Activated CD8-positive, alpha-beta T cell treated with anti-CD3 and anti-CD28 coated beads for 36 hours (primary cell): ENCODE results near the gene KCNS1. TPM values are rescaled to one million over a fixed set of nuclear protein-coding genes. Genes with fewer than 3 reads are reported as not detected.

Source experiments
- ATAC-seq: fragments of 200-7000 bp; cut with Tn5 transposase; one replicate; pipeline ENCODE4 v1.10.0; 2021; ENCODE audit warnings: mild to moderate bottlenecking, moderate library complexity
- CTCF ChIA-PET: fragments of 350-600 bp; sonication (Branson Sonifier 250); formaldehyde crosslinking; loops from one replicate; lab custom pipeline; 2021; ENCODE audit warnings: antibody characterized with exemption; lab: Charles Lee
- POLR2A ChIA-PET: fragments of 350-600 bp; sonication (Branson Sonifier 250); formaldehyde crosslinking; loops from one replicate; lab custom pipeline; 2021; ENCODE audit warnings: antibody characterized with exemption; lab: Charles Lee
- DNase-seq: peaks from one replicate; pipeline ENCODE4 v3.0.0-alpha.2; 2020
- H3K27ac Mint-ChIP-seq: one replicate; pipeline ENCODE4 v1.8.0; 2021; ENCODE audit warnings: mild to moderate bottlenecking, mixed read lengths
- H3K27me3 Mint-ChIP-seq: one replicate; pipeline ENCODE4 v1.8.0; 2021; ENCODE audit warnings: mixed read lengths
- H3K36me3 Mint-ChIP-seq: one replicate; pipeline ENCODE4 v1.8.0; 2021; ENCODE audit warnings: low read depth, mixed read lengths
- H3K4me1 Mint-ChIP-seq: one replicate; pipeline ENCODE4 v1.8.0; 2021; ENCODE audit warnings: low read depth, mixed read lengths
- H3K4me3 Mint-ChIP-seq: one replicate; pipeline ENCODE4 v1.8.0; 2021; ENCODE audit warnings: mild to moderate bottlenecking, moderate library complexity, mixed read lengths
- H3K9me3 Mint-ChIP-seq: one replicate; pipeline ENCODE4 v1.8.0; 2021; ENCODE audit warnings: mixed read lengths
- CTCF ChIP-seq: fragments of 200-600 bp; IDR thresholded peaks from one replicate; pipeline ENCODE4 v1.8.0; 2022; ENCODE audit warnings: antibody characterized with exemption, mild to moderate bottlenecking
- intact Hi-C: fragments of 100-400 bp; cut with micrococcal nuclease; formaldehyde crosslinking; loops from one replicate; pipeline ENCODE4 v1.10.0; 2022
- total RNA-seq, 2 experiments: library from RNA; stranded (reverse); gene quantifications; one replicate each; pipeline ENCODE4 v1.2.3, GENCODE V29; 2021

KCNS1 gene
- total RNA-seq, 2 experiments from 2014 or later, result 0.38 to 0.54 TPM

- H3K36me3 Mint-ChIP-seq, result peaks cover 62% of the 10 kb centered on the region
- TF ChIP-seq CTCF, result no peak
- DNase-seq (no peak), ATAC-seq (no peak)
- no peaks in the 10 kb centered on the region for H3K9me3 Mint-ChIP-seq
- peak overlapping the region; percentile 56 for H3K27ac Mint-ChIP-seq
- peaks cover 60% of the 10 kb centered on the region for H3K4me1 Mint-ChIP-seq
- ChIA-PET CTCF (interaction anchor here (0.8 to 5.0 kb wide), 12 partner anchors 11 to 700 kb away, joined by 3 to 33 read pairs (median 4); no protein-coding TSS in a partner anchor), POLR2A (interaction anchor here (0.7 to 1.1 kb wide), 2 partner anchors 42 to 51 kb away, joined by 3 to 4 read pairs; no protein-coding TSS in a partner anchor)
- H3K4me3 Mint-ChIP-seq, result no peak overlapping the region
- H3K27me3 Mint-ChIP-seq, result no peaks in the 10 kb centered on the region
- intact Hi-C loops, result no loop called here
Measured at GRCh38 chr20:45070932-45071632, 29.8 kb downstream of the KCNS1 start.

GRCh38 chr20:45069261-45069660 is 31.7 kb downstream of the KCNS1 start:
- Mint-ChIP-seq H3K27me3 (no peaks in the 10 kb centered on the region), H3K27ac (peak overlapping the region; percentile 69), H3K36me3 (peaks cover 64% of the 10 kb centered on the region), H3K4me3 (no peak overlapping the region), H3K4me1 (peaks cover 73% of the 10 kb centered on the region), H3K9me3 (no peaks in the 10 kb centered on the region)
- ATAC-seq (no peak), DNase-seq (no peak)
- CTCF ChIA-PET, result no interaction called here
- intact Hi-C loops, result no loop called here
- POLR2A ChIA-PET, result no interaction called here
- TF ChIP-seq CTCF, result no peak

- Mint-ChIP-seq H3K36me3 (peaks cover 65% of the 10 kb centered on the region), H3K4me1 (peaks cover 72% of the 10 kb centered on the region), H3K27ac (peak overlapping the region; percentile 53), H3K27me3 (no peaks in the 10 kb centered on the region), H3K4me3 (no peak overlapping the region), H3K9me3 (no peaks in the 10 kb centered on the region)
- no peak for DNase-seq
- TF ChIP-seq CTCF, result no peak
- POLR2A ChIA-PET, result interaction anchor here (1.5 kb wide), 1 partner anchor 23 kb away, joined by 4 read pairs; no protein-coding TSS in a partner anchor
- intact Hi-C loops, result no loop called here
- ATAC-seq, result no peak
- CTCF ChIA-PET, result interaction anchor here (0.9 to 1.5 kb wide), 4 partner anchors 9 to 28 kb away, joined by 3 to 6 read pairs (median 4); no protein-coding TSS in a partner anchor
Measured at GRCh38 chr20:45067558-45067957, 33.4 kb downstream of the KCNS1 start.

- Mint-ChIP-seq H3K4me1 (peaks cover 71% of the 10 kb centered on the region), H3K4me3 (no peak overlapping the region), H3K9me3 (no peaks in the 10 kb centered on the region), H3K27ac (peak overlapping the region; percentile 53), H3K27me3 (no peaks in the 10 kb centered on the region), H3K36me3 (peaks cover 68% of the 10 kb centered on the region)
- ChIA-PET CTCF (interaction anchor here (1.1 to 1.5 kb wide), 3 partner anchors 9 to 29 kb away, joined by 3 to 6 read pairs (median 5); no protein-coding TSS in a partner anchor), POLR2A (interaction anchor here (1.5 kb wide), 1 partner anchor 23 kb away, joined by 4 read pairs; no protein-coding TSS in a partner anchor)
- TF ChIP-seq CTCF, result no peak
- intact Hi-C loops, result no loop called here
- no peak for ATAC-seq
- DNase-seq, result no peak
Measured at GRCh38 chr20:45067087-45067486, 33.8 kb downstream of the KCNS1 start.

- Mint-ChIP-seq H3K4me3 (no peak overlapping the region), H3K36me3 (peaks cover 69% of the 10 kb centered on the region), H3K27me3 (no peaks in the 10 kb centered on the region), H3K27ac (peak overlapping the region; percentile 2), H3K9me3 (no peaks in the 10 kb centered on the region), H3K4me1 (peaks cover 73% of the 10 kb centered on the region)
- ChIA-PET POLR2A (no interaction called here), CTCF (interaction anchor here (1.6 to 2.3 kb wide), 2 partner anchors 14 to 30 kb away, joined by 4 to 9 read pairs; no protein-coding TSS in a partner anchor)
- no peak for DNase-seq
- no peak for TF ChIP-seq CTCF
- intact Hi-C loops, result no loop called here
- no peak for ATAC-seq
Measured at GRCh38 chr20:45066372-45066771, 34.6 kb downstream of the KCNS1 start.
